Fibroblast of lung (primary cell): ENCODE results near the gene ABAT. TPM values are rescaled to one million over a fixed set of nuclear protein-coding genes. Genes with fewer than 3 reads are reported as not detected.
A peak's percentile ranks its signal among the peaks of the same experiment; 100 is the strongest.

Experiments
- DNase-seq, 2 donors: peaks; one replicate each; pipeline versions ENCODE4 v3.0.0 to v3.0.0-alpha.2; 2010; ENCODE audit warnings: low read depth in 2 of 2
- H2AFZ ChIP-seq: 2 replicates; pipeline ENCODE4 v1.5.1; 2012; ENCODE audit warnings: low read length, control low read depth, inconsistent platforms
- H3K27ac ChIP-seq: 2 replicates; pipeline ENCODE4 v1.5.1; 2011; ENCODE audit warnings: low read length, control low read depth; ENCODE audit not compliant: insufficient read depth
- H3K27me3 ChIP-seq: 2 replicates; pipeline ENCODE4 v1.5.1; 2011; ENCODE audit warnings: mild to moderate bottlenecking, low read length; ENCODE audit not compliant: control insufficient read depth, insufficient read depth
- H3K36me3 ChIP-seq: 2 replicates; pipeline ENCODE4 v1.5.1; 2011; ENCODE audit warnings: low read length; ENCODE audit not compliant: control insufficient read depth, insufficient read depth
- H3K4me1 ChIP-seq: 2 replicates; pipeline ENCODE4 v1.5.1; 2011; ENCODE audit warnings: low read length; ENCODE audit not compliant: control insufficient read depth, insufficient read depth; ENCODE audit errors: extremely low read depth
- H3K4me2 ChIP-seq: 2 replicates; pipeline ENCODE4 v1.5.1; 2011; ENCODE audit warnings: low read length, control low read depth; ENCODE audit not compliant: insufficient read depth; ENCODE audit errors: extremely low read depth
- H3K4me3 ChIP-seq, 4 experiments: fragments of 200-600 bp in 1 of 4; sonication (generic) in 1 of 4; replicated peaks in 1 of 4; 2 replicates each; pipeline ENCODE4 v1.5.1; 2011 to 2016; ENCODE audit warnings: low read length in 4 of 4, low read depth in 3 of 4, mild to moderate bottlenecking in 3 of 4, control low read depth in 2 of 4, inconsistent platforms in 1 of 4, mixed read lengths in 1 of 4; ENCODE audit not compliant: insufficient read depth in 1 of 4; ENCODE audit errors: control extremely low read depth in 1 of 4
- H3K79me2 ChIP-seq: 2 replicates; pipeline ENCODE4 v1.5.1; 2012; ENCODE audit warnings: mild to moderate bottlenecking, low read length, inconsistent platforms; ENCODE audit not compliant: control insufficient read depth, insufficient read depth
- H3K9ac ChIP-seq: 2 replicates; pipeline ENCODE4 v1.5.1; 2011; ENCODE audit warnings: mild to moderate bottlenecking, low read length, control low read depth; ENCODE audit not compliant: insufficient read depth
- H3K9me3 ChIP-seq: 2 replicates; pipeline ENCODE4 v1.5.1; 2012; ENCODE audit warnings: low read depth, low read length; ENCODE audit not compliant: control insufficient read depth, insufficient read depth
- H4K20me1 ChIP-seq: 2 replicates; pipeline ENCODE4 v1.5.1; 2011; ENCODE audit warnings: low read length; ENCODE audit not compliant: control insufficient read depth, insufficient read depth; ENCODE audit errors: extremely low read depth
- CTCF ChIP-seq, 2 donors: IDR thresholded peaks in 1 of 2; conservative IDR thresholded peaks in 1 of 2; 1 replicate in 1 of 2; 2 replicates in 1 of 2; pipeline ENCODE4 v1.5.1; 2011 to 2012; ENCODE audit warnings: low read length in 2 of 2, control low read depth in 1 of 2, inconsistent platforms in 1 of 2, low read depth in 1 of 2, mild to moderate bottlenecking in 1 of 2
- EZH2 ChIP-seq: IDR thresholded peaks from 2 replicates; pipeline ENCODE4 v1.5.1; 2012; ENCODE audit warnings: low read length, control low read depth, mild to moderate bottlenecking; ENCODE audit errors: missing control alignments
- polyA plus RNA-seq, 2 donors: library from polyadenylated mRNA; depleted of rRNA in 1 of 2; stranded (reverse) in 1 of 2; unstranded in 1 of 2; fragments of >200 nt; gene quantifications; 2 replicates each; pipeline ENCODE4 v1.2.1, GENCODE V29; 2011 to 2012; ENCODE audit warnings: missing spikeins in 1 of 2
- total RNA-seq: library from RNA; depleted of rRNA; stranded (reverse); fragments of >200 nt; gene quantifications from 2 replicates; pipeline ENCODE4 v1.2.1, GENCODE V29; 2014

Gene ABAT
- total and polyA plus RNA-seq, 2 donors (not counting 1 experiment from before 2014, with no cell fraction given): 1.8 TPM

DNA sequence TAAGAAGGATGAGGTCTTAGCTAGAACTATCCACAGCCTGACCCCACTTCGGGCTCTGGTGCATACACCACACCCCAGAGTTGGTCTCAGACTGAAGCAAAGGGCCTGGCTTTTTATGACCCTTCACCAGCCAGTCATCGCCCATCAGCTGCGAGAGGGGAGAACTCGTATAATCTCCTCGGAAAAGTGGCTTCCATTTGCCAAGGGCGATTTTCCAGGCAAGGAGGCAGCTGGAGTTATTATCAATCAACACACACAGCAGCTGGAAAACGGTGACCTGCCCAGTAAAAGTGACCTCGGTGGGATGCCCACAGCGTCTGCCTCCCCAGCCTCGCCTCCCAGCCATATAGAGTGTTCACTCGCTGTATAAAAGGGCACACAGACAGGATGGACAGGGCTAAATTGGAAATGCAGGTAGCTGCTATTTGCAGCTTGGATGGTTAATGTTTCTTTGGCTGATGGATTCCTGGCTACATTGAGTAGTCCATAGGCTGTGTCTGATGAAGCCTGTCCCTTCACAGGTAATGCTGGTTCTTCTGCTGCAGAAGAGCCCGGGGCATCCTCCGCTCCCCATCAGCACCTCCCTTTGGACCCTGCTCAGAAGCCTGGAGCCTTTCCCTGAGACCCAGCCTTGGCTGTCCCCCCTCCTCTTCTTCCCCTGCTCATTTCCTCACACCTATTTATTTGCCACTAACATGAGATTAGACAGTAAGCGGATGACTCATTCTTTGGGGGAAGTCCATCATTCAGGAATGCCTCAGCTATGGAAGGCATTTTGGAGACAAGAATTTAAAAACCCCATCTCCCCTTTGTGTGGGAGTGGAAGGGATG is 77.3 kb downstream of the ABAT start:
- no peak overlapping the region for H3K27ac ChIP-seq
- H3K9me3 ChIP-seq: no peaks in the 10 kb centered on the region
- peak; percentile 42 to 89 for DNase-seq
- H4K20me1 ChIP-seq: no peaks in the 10 kb centered on the region
- H3K4me1 ChIP-seq: no peaks in the 10 kb centered on the region
- H3K36me3 ChIP-seq: no peaks in the 10 kb centered on the region
- no peaks in the 10 kb centered on the region for H3K27me3 ChIP-seq
- no peak overlapping the region for H3K4me2 ChIP-seq
- no peak overlapping the region for H2AFZ ChIP-seq
- no peak for TF ChIP-seq EZH2
- TF ChIP-seq CTCF (conservative IDR thresholded peaks at IDR 0.05 in 1 of 2, IDR thresholded peaks at IDR 0.05 in 1 of 2; ENCODE audit: low read depth in 1 of 2, low read length in 2 of 2): no peak
- no peaks in the 10 kb centered on the region for H3K79me2 ChIP-seq
- no peak overlapping the region for H3K9ac ChIP-seq
- H3K4me3 ChIP-seq: no peak overlapping the region

- DNase-seq: no peak
- no peak overlapping the region for H3K9ac ChIP-seq
- H3K9me3 ChIP-seq: no peaks in the 10 kb centered on the region
- H3K36me3 ChIP-seq: no peaks in the 10 kb centered on the region
- no peak overlapping the region for H3K27ac ChIP-seq
- no peaks in the 10 kb centered on the region for H3K79me2 ChIP-seq
- H3K4me1 ChIP-seq: no peaks in the 10 kb centered on the region
- TF ChIP-seq EZH2: no peak
- no peak overlapping the region for H3K4me2 ChIP-seq
- H3K4me3 ChIP-seq: no peak overlapping the region
- H3K27me3 ChIP-seq: no peaks in the 10 kb centered on the region
- no peak overlapping the region for H2AFZ ChIP-seq
- H4K20me1 ChIP-seq: no peaks in the 10 kb centered on the region
Observed at GRCh38 chr16:8752706-8753105, 78.3 kb downstream of the ABAT start.

DNA sequence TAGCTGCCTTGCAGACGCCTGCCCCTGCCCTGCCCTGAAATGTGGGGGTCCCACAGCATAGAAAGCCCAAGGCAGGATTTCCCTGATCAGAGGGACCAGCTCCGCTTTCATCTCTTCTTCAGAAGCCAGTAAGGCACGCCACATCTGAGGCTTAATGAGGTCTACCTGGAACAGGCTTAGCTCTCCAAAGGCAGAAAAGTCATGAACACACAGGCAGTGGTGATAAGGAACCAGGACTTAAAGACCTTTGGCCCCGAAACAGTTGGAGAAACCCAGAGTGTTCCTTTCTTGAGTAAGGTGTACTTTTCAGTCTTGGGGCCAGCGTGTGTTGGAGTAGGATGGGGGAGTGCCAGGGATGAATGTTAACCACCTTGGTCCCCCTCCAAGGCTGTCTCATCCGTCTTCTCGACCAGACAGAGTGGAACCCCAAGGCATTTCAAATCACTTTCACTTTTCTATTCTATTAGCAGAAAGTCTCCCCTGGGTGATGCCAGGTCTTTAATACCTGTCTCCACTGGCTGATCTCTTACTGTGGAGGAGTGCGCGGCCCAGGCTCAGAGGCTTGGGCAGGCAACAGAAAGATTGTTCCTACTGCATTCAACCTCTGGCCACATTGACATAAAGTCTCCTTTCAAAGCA is 79.1 kb downstream of the ABAT start:
- Histone ChIP-seq H2AFZ (no peak overlapping the region), H3K79me2 (no peaks in the 10 kb centered on the region), H3K4me1 (no peaks in the 10 kb centered on the region), H3K27me3 (no peaks in the 10 kb centered on the region), H3K9ac (no peak overlapping the region), H3K4me3 (no peak overlapping the region), H3K27ac (no peak overlapping the region), H3K4me2 (no peak overlapping the region), H4K20me1 (no peaks in the 10 kb centered on the region), H3K9me3 (no peaks in the 10 kb centered on the region), H3K36me3 (no peaks in the 10 kb centered on the region)
- TF ChIP-seq EZH2 (no peak), CTCF (conservative IDR thresholded peaks at IDR 0.05 in 1 of 2, IDR thresholded peaks at IDR 0.05 in 1 of 2; ENCODE audit: low read depth in 1 of 2, low read length in 2 of 2) (no peak)
- peak in 1 of 2 donors; percentile 3 for DNase-seq
